Measurements from ENCODE around the gene BLVRB. TPM values are rescaled to one million over a fixed set of nuclear protein-coding genes. Genes with fewer than 3 reads are reported as not detected.
A peak's percentile ranks its signal among the peaks of the same experiment; 100 is the strongest.

The BLVRB gene
- total and polyA plus RNA-seq, 7 donors, result 74.1 to 204 (median 167) TPM

GRCh38 chr19:40444000-40444824 lies 21.3 kb downstream of the BLVRB start, which contains the start of gene SERTAD3:
Gene SERTAD3, minus strand, starts transcription at chr19:40444335. Its CDS starts 2,255 bp downstream, at chr19:40442080.
- intact Hi-C loops (cut with DNase I), result loop anchor here (1.0 to 5.0 kb wide), 3 partner anchors 20 to 97 kb away; partner anchors contain the start of genes C19orf47 (in 1 of the 2) and PLD3 (in 1 of the 2)
- no peaks in the 10 kb centered on the region for H3K9me3 ChIP-seq
- peak within 1 kb of the TSS; percentile 98 for H3K4me3 ChIP-seq
- H3K27ac ChIP-seq, result peak within 1 kb of the TSS; percentile 100
- ATAC-seq (peak; percentile 81 to 86 (median 84)), DNase-seq (peak; percentile 99)
- H3K4me1 ChIP-seq, result peaks cover 23% of the 10 kb centered on the region
- H3K27me3 ChIP-seq (ENCODE audit: insufficient read depth in 3 of 3, low read length in 2 of 3), result no peaks in the 10 kb centered on the region
- no peak for TF ChIP-seq CTCF (IDR thresholded peaks at IDR 0.05)
- WGBS, 3 donors, result 0 to 1% (median 1%) methylated on average over 64 to 72 of the region's 72 CpGs
- peaks cover 8 to 48% of the 10 kb centered on the region in 2 donors for H3K36me3 ChIP-seq (ENCODE audit: insufficient read depth in 1 of 2, low read depth in 1 of 2)

- Histone ChIP-seq H3K36me3 (ENCODE audit: insufficient read depth in 1 of 2, low read depth in 1 of 2) (peaks cover 8 to 40% of the 10 kb centered on the region in 2 donors), H3K9me3 (no peaks in the 10 kb centered on the region), H3K27me3 (ENCODE audit: insufficient read depth in 3 of 3, low read length in 2 of 3) (no peaks in the 10 kb centered on the region), H3K4me1 (peaks cover 23% of the 10 kb centered on the region), H3K4me3 (peak overlapping the region; percentile 98), H3K27ac (peak overlapping the region; percentile 100)
- DNase-seq (peak; percentile 100), ATAC-seq (peak; percentile 88 to 90 (median 88))
- intact Hi-C loops (cut with DNase I), result loop anchor here (1.0 to 5.0 kb wide), 3 partner anchors 19 to 96 kb away; partner anchors contain the start of genes C19orf47 (in 1 of the 2) and PLD3 (in 1 of the 2)
- TF ChIP-seq CTCF (IDR thresholded peaks at IDR 0.05), result no peak
- 0 to 1% (median 0%) methylated on average over 48 to 52 of the region's 52 CpGs for WGBS, 3 donors
Measured at GRCh38 chr19:40443131-40443999, 22.2 kb downstream of the BLVRB start.

GRCh38 chr19:40442328-40443130 lies 23.0 kb downstream of the BLVRB start:
- ATAC-seq (no peak), DNase-seq (no peak)
- intact Hi-C loops (cut with DNase I), result loop anchor here (1.0 to 5.0 kb wide), 3 partner anchors 18 to 95 kb away; partner anchors contain the start of genes C19orf47 (in 1 of the 2) and PLD3 (in 1 of the 2)
- Histone ChIP-seq H3K9me3 (no peaks in the 10 kb centered on the region), H3K4me3 (peak overlapping the region; percentile 98), H3K27ac (peak overlapping the region; percentile 100), H3K4me1 (peaks cover 23% of the 10 kb centered on the region), H3K36me3 (ENCODE audit: insufficient read depth in 1 of 2, low read depth in 1 of 2) (peaks cover 8 to 32% of the 10 kb centered on the region in 2 donors), H3K27me3 (ENCODE audit: insufficient read depth in 3 of 3, low read length in 2 of 3) (no peaks in the 10 kb centered on the region)
- 17 to 20% (median 18%) methylated on average over 22 of the region's 22 CpGs for WGBS, 3 donors
- TF ChIP-seq CTCF (IDR thresholded peaks at IDR 0.05), result no peak

GRCh38 chr19:40441719-40442253 lies 23.8 kb downstream of the BLVRB start:
- no peaks in the 10 kb centered on the region for H3K9me3 ChIP-seq
- WGBS, 3 donors, result 60 to 75% (median 70%) methylated on average over 9 to 11 of the region's 11 CpGs
- peaks cover 8 to 25% of the 10 kb centered on the region in 2 donors for H3K36me3 ChIP-seq (ENCODE audit: insufficient read depth in 1 of 2, low read depth in 1 of 2)
- peak overlapping the region; percentile 98 for H3K4me3 ChIP-seq
- intact Hi-C loops (cut with DNase I), result loop anchor here (2.0 to 5.0 kb wide), 2 partner anchors 21 to 94 kb away; partner anchors contain the start of genes C19orf47 (in 1 of the 2) and PLD3 (in 1 of the 2)
- no peak for ATAC-seq
- H3K27ac ChIP-seq, result peak overlapping the region; percentile 100
- peaks cover 23% of the 10 kb centered on the region for H3K4me1 ChIP-seq
- H3K27me3 ChIP-seq (ENCODE audit: insufficient read depth in 3 of 3, low read length in 2 of 3), result no peaks in the 10 kb centered on the region
- DNase-seq, result no peak
- no peak for TF ChIP-seq CTCF (IDR thresholded peaks at IDR 0.05)

All from psoas muscle (tissue), 8 donors.